Inflammatory macrophage (primary cell): ENCODE data around the gene LINC00237.

ENCODE experiments used
- DNase-seq, 2 donors: peaks; one replicate each; pipeline ENCODE4 v3.0.0-alpha.2; 2020 to 2022

The LINC00237 gene

GRCh38 chr20:21125072-21125848 lies 19.1 kb upstream of the LINC00237 start:
- peak in 1 of 2 donors; percentile 20 for DNase-seq

- DNase-seq, result no peak
These were observed 18.0 kb upstream of the LINC00237 start for GRCh38 chr20:21124190-21124589.

GRCh38 chr20:21118782-21119181 lies 12.6 kb upstream of the LINC00237 start:
- DNase-seq, result no peak

- DNase-seq, result no peak
These were observed 12.0 kb upstream of the LINC00237 start for GRCh38 chr20:21118138-21118537.

GRCh38 chr20:21117521-21117920 lies 11.4 kb upstream of the LINC00237 start:
- no peak for DNase-seq

- no peak for DNase-seq
These were observed 8.4 kb upstream of the LINC00237 start for GRCh38 chr20:21114584-21114983.

GRCh38 chr20:21113697-21114096 lies 7.5 kb upstream of the LINC00237 start:
- no peak for DNase-seq

GRCh38 chr20:21111416-21111815 lies 5.3 kb upstream of the LINC00237 start:
- DNase-seq, result no peak

GRCh38 chr20:21110811-21111210 lies 4.7 kb upstream of the LINC00237 start:
- DNase-seq, result no peak

GRCh38 chr20:21109144-21109543 lies 3.0 kb upstream of the LINC00237 start:
- no peak for DNase-seq

GRCh38 chr20:21105429-21106170 lies 558 bp downstream of the LINC00237 start:
- no peak for DNase-seq

- DNase-seq, result no peak
These were observed 1.2 kb downstream of the LINC00237 start for GRCh38 chr20:21104921-21105320.

- no peak for DNase-seq
These were observed 1.7 kb downstream of the LINC00237 start for GRCh38 chr20:21104466-21104761.

GRCh38 chr20:21103582-21104465 lies 2.3 kb downstream of the LINC00237 start:
- no peak for DNase-seq

GRCh38 chr20:21102603-21103311 lies 3.4 kb downstream of the LINC00237 start:
- DNase-seq, result peak; percentile 30 to 44

GRCh38 chr20:21101932-21102575 lies 4.1 kb downstream of the LINC00237 start:
- no peak for DNase-seq

GRCh38 chr20:21101453-21101931 lies 4.7 kb downstream of the LINC00237 start:
- DNase-seq, result peak in 1 of 2 donors; percentile 24

- DNase-seq, result peak in 1 of 2 donors; percentile 90
These were observed 5.3 kb downstream of the LINC00237 start for GRCh38 chr20:21100578-21101452.

GRCh38 chr20:21099751-21100577 lies 6.2 kb downstream of the LINC00237 start:
- DNase-seq, result peak; percentile 81 to 82
